HG02885 (cell line): ENCODE data around the gene CCNI2.

Experiments used
- ATAC-seq: cut with Tn5 transposase; IDR thresholded peaks from one replicate; pipeline ENCODE4 v1.9.1; 2021; ENCODE audit warnings: mild to moderate bottlenecking; ENCODE audit not compliant: unreplicated experiment, poor library complexity

CCNI2 gene

GRCh38 chr5:132763181-132764036 lies 16.2 kb downstream of the CCNI2 start:
- ATAC-seq = no peak

- ATAC-seq = no peak
These were observed 16.8 kb downstream of the CCNI2 start for GRCh38 chr5:132764051-132764450.

- ATAC-seq = no peak
These were observed 17.5 kb downstream of the CCNI2 start for GRCh38 chr5:132764671-132765238.

GRCh38 chr5:132765311-132766019 lies 18.2 kb downstream of the CCNI2 start:
- ATAC-seq = no peak

- ATAC-seq = no peak
These were observed 19.0 kb downstream of the CCNI2 start for GRCh38 chr5:132766020-132766805.

- ATAC-seq = no peak
These were observed 19.5 kb downstream of the CCNI2 start for GRCh38 chr5:132766806-132767055.

DNA sequence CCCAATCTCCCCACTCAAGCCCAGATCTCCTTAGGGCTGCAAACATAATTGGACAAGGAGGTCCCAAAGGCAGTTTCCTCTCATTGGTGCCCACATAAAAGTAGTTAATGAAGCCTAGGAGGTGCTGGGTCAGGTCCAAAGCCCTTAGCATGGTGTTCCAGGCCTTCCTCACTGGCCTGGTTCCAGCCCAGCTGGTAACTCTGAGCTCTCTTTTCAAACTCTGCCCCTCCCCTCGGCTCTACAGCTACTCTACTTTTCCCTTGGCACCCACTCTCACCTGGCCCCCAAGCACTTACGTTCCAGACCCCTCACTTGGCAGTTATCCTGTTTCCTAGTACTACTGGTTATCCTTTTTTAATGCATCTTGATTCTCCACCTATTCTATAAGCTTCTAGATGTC lies 19.9 kb downstream of the CCNI2 start:
- ATAC-seq = no peak

DNA sequence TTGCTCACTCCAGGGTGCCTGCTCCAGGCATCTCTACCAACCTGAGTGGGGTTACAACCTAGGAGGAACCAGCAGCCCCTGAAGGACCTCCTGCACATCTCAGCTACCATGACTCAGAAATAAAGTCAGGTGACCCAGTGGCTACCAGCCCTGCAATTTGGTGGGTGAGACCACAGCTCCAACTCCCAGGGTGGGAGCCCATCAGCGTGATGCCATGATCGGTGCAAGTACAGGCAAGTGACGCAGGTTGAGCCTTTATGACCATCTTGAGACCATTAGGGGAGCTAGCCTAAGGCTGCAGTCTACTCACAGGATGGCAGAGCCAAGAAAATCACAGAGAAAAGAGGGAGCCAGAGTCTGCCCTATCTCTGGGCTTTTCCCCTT lies 21.3 kb downstream of the CCNI2 start:
- no peak for ATAC-seq

DNA sequence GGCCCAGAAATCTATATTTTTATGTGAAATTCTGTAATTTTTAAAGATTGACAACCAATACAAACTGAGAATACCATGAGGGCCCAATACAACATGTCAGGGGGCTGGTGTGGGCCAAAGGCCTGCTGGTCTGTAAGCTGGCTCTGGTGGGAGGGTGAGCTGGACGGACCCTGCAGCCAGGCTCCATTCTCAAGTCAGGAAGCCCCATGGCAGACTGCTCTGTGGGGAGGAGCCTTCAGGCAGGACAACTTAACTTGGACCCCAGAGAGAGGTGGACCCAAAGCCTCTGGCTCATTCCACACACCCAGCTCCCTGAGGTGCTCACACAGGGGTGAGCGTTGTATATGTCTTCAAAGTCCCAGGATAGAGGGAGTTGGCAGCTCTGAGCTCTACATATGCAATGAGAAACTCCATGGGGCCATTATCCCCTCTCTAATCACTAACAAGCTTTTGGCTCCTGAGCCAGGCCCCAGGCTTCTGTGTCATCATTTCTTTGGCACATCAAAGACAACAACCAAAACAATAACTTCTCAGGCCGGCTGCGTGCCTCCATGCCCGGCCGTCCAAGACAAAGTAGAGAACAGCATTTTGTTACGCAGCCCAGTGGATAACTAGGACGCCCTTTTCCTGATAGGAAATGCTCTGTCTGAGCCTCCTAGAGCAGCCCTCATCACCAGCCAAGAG lies 23.4 kb downstream of the CCNI2 start:
- no peak for ATAC-seq

GRCh38 chr5:132771503-132771998 lies 24.3 kb downstream of the CCNI2 start:
- no peak for ATAC-seq

DNA sequence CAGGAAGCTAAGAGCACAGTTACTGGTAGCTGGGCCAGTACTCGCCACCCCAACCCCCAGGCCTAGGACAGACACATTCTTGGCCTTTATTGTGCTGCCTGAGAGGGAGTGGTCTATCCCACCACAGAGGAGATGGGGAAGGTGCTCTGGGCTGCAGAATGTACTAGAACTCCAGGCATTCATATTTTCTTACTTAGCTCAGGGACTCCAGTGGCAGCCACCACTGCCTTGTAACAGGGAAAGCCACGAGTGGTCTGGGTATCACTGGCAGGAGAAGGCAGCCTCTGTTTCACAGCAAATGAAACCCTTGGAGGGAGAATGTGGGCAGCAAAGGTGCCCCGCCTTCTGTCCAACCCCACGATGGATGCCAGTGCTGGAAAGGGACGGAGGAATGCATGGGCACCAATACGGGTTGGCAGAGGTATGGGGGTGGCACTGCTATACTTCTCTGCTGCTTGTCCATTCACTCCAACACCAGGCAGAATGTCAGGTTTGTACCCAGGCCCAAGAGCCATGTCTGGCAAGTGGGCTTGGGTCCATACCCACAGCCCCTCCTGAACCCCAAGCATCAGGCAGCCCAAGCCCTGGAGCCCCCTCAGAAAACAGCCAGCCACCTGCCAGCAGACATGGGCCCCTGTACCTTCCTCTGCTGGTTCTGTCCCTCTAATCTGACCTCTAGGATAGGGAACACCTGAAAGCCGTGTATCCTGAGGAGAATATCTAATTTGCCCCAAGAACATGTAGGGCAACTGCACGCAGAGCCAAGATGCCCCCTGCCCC lies 25.3 kb downstream of the CCNI2 start:
- no peak for ATAC-seq

GRCh38 chr5:132773114-132773513 lies 25.9 kb downstream of the CCNI2 start:
- no peak for ATAC-seq

GRCh38 chr5:132773601-132774355 lies 26.6 kb downstream of the CCNI2 start:
- no peak for ATAC-seq

DNA sequence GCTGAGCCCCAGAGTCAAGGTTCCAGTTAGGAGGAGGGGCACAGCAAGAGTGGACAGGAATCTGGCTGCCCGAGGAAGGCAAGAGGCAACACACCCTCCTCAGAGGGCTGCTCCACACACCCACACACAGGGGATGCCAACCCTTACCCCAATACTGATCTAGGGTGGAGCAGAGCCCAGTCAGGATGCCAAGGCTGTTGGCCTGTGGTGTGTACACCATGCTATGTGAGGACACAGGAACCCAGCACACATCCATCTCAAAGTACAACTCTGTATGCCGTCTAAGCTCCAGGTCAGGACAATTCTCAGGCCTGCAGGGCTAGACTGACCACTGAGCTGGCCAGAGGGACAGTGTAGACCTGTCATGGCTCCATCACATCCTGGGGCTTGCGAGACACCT lies 27.2 kb downstream of the CCNI2 start:
- no peak for ATAC-seq

GRCh38 chr5:132774896-132775295 lies 27.7 kb downstream of the CCNI2 start:
- no peak for ATAC-seq

DNA sequence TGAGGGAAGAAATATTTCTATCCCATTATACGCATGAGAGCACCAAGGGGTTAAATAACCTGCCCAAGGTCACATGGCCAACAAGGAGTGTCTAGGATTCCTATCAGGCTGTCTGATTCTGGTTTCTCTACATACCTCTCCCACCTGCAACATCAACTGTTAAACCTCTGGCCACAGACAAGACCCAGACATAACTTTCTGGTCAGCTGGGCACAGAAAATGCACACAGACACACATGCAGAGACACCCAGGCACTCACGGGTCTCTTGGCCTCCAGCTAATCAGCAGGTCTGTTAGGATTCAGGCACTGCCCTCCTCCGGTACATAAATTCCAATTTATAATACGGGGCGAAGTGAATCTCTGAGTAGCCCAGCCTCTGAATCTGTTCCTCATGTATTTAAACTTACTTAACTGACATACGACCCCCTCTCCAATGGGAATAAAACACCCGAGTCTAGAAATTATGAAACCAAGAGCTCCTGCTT lies 28.3 kb downstream of the CCNI2 start:
- no peak for ATAC-seq

GRCh38 chr5:132776131-132776937 lies 29.1 kb downstream of the CCNI2 start:
- peak; percentile 9 for ATAC-seq

GRCh38 chr5:132776938-132777208 lies 29.6 kb downstream of the CCNI2 start:
- no peak for ATAC-seq
